Caco-2 (cell line): ENCODE data around the gene MGAT3. TPM values are rescaled to one million over a fixed set of nuclear protein-coding genes. Genes with fewer than 3 reads are reported as not detected.

Source experiments
- BruUV-seq: library from RNA; stranded (reverse); fragments of 400-500 nt; replicated peaks from 2 replicates; lab custom pipeline; 2021; lab: Mats Ljungman, UMichigan
- CTCF ChIA-PET: fragments of 300-600 bp; sonication (Branson Sonifier 250); formaldehyde crosslinking; loops from one replicate; lab custom pipeline; 2022; ENCODE audit warnings: antibody characterized with exemption; lab: Charles Lee
- POLR2A ChIA-PET: fragments of 300-600 bp; sonication (Branson Sonifier 250); formaldehyde crosslinking; loops from one replicate; lab custom pipeline; 2022; ENCODE audit warnings: antibody characterized with exemption; lab: Charles Lee
- DNase-seq, 2 experiments: peaks; one replicate each; pipeline versions ENCODE4 v3.0.0 to v3.0.0-alpha.2; 2020 to 2022
- H3K27me3 ChIP-seq: replicated peaks from 2 replicates; pipeline ENCODE4 v1.6.0; 2011; ENCODE audit warnings: low read length; ENCODE audit not compliant: control insufficient read depth, insufficient read depth
- H3K36me3 ChIP-seq: 2 replicates; pipeline ENCODE4 v1.5.1; 2011; ENCODE audit warnings: low read length; ENCODE audit not compliant: control insufficient read depth, insufficient read depth
- H3K4me1 ChIP-seq: fragments of 250-450 bp; sonication (Bioruptor Pico); 2 replicates; pipeline ENCODE4 v1.5.1; 2020; ENCODE audit warnings: mild to moderate bottlenecking
- H3K4me3 ChIP-seq: 2 replicates; pipeline ENCODE4 v1.5.1; 2011; ENCODE audit warnings: low read depth, mild to moderate bottlenecking, control low read depth, low read length
- H3K9me3 ChIP-seq: fragments of 250-450 bp; sonication (Bioruptor Pico); 2 replicates; pipeline ENCODE4 v1.5.1; 2020; ENCODE audit warnings: mild to moderate bottlenecking, moderate library complexity
- H3K27ac Mint-ChIP-seq: one replicate; pipeline ENCODE4 v1.8.0; 2022; ENCODE audit warnings: mixed read lengths; ENCODE audit not compliant: unreplicated experiment
- H3K27me3 Mint-ChIP-seq: one replicate; pipeline ENCODE4 v1.8.0; 2022; ENCODE audit warnings: mixed read lengths; ENCODE audit not compliant: insufficient read depth, unreplicated experiment
- H3K36me3 Mint-ChIP-seq: one replicate; pipeline ENCODE4 v1.8.0; 2022; ENCODE audit warnings: mild to moderate bottlenecking, mixed read lengths; ENCODE audit not compliant: insufficient read depth, unreplicated experiment
- H3K4me1 Mint-ChIP-seq: one replicate; pipeline ENCODE4 v1.8.0; 2022; ENCODE audit warnings: low read depth, mixed read lengths; ENCODE audit not compliant: unreplicated experiment
- H3K4me3 Mint-ChIP-seq: one replicate; pipeline ENCODE4 v1.8.0; 2022; ENCODE audit warnings: mild to moderate bottlenecking, moderate library complexity, mixed read lengths; ENCODE audit not compliant: unreplicated experiment
- H3K9me3 Mint-ChIP-seq: one replicate; pipeline ENCODE4 v1.8.0; 2022; ENCODE audit warnings: mixed read lengths; ENCODE audit not compliant: unreplicated experiment
- CTCF ChIP-seq, 2 experiments: fragments of 200-600 bp in 1 of 2; IDR thresholded peaks; 1 replicate in 1 of 2; 2 replicates in 1 of 2; pipeline versions ENCODE4 v1.5.1 to v1.8.0; 2011 to 2022; ENCODE audit warnings: antibody characterized with exemption in 1 of 2, control low read depth in 1 of 2, inconsistent platforms in 1 of 2, low read depth in 1 of 2, low read length in 1 of 2, mild to moderate bottlenecking in 1 of 2, moderate library complexity in 1 of 2; ENCODE audit not compliant: insufficient read depth in 1 of 2, severe bottlenecking in 1 of 2, unreplicated experiment in 1 of 2
- intact Hi-C: fragments of 100-400 bp; cut with micrococcal nuclease; formaldehyde crosslinking; loops from one replicate; pipeline ENCODE4 v1.10.0; 2022; ENCODE audit not compliant: unreplicated experiment
- total RNA-seq: library from RNA; stranded (reverse); gene quantifications from 2 replicates; pipeline ENCODE4 v1.2.3, GENCODE V29; 2022

The MGAT3 gene
- total RNA-seq, 1 experiment from 2014 or later: 16.6 TPM

GRCh38 chr22:39475902-39476301 is 19.1 kb downstream of the MGAT3 start:
- Histone ChIP-seq H3K4me3 (no peak overlapping the region), H3K36me3 (no peaks in the 10 kb centered on the region; the same call in none of the 2 replicates), H3K9me3 (no peaks in the 10 kb centered on the region), H3K27me3 (no peaks in the 10 kb centered on the region), H3K4me1 (peaks cover 52% of the 10 kb centered on the region)
- intact Hi-C loops: loop anchor here (2.0 kb wide), 3 partner anchors 15 to 39 kb away; no protein-coding TSS in a partner anchor
- no peak for TF ChIP-seq CTCF (IDR thresholded peaks at IDR 0.05; ENCODE audit: insufficient read depth in 1 of 2, low read depth in 1 of 2, low read length in 1 of 2, severe bottlenecking in 1 of 2, unreplicated experiment in 1 of 2)
- Mint-ChIP-seq H3K4me3 (peak overlapping the region; percentile 92), H3K4me1 (peaks cover 42% of the 10 kb centered on the region), H3K27ac (peak overlapping the region; percentile 98), H3K36me3 (peaks cover 7% of the 10 kb centered on the region), H3K9me3 (no peaks in the 10 kb centered on the region), H3K27me3 (no peaks in the 10 kb centered on the region)
- POLR2A ChIA-PET: interaction anchor here (1.1 kb wide), 1 partner anchor 26 kb away, joined by 3 read pairs; the partner anchor contains the start of gene MIEF1
- no TSS peak for BruUV-seq
- DNase-seq: no peak
- CTCF ChIA-PET: no interaction called here

- Histone ChIP-seq H3K27me3 (no peaks in the 10 kb centered on the region), H3K4me3 (no peak overlapping the region), H3K9me3 (no peaks in the 10 kb centered on the region), H3K4me1 (peaks cover 44% of the 10 kb centered on the region), H3K36me3 (no peaks in the 10 kb centered on the region; the same call in none of the 2 replicates)
- POLR2A ChIA-PET: no interaction called here
- no peak for TF ChIP-seq CTCF (IDR thresholded peaks at IDR 0.05; ENCODE audit: insufficient read depth in 1 of 2, low read depth in 1 of 2, low read length in 1 of 2, severe bottlenecking in 1 of 2, unreplicated experiment in 1 of 2)
- Mint-ChIP-seq H3K9me3 (no peaks in the 10 kb centered on the region), H3K27ac (peak overlapping the region; percentile 98), H3K27me3 (no peaks in the 10 kb centered on the region), H3K4me3 (no peak overlapping the region), H3K4me1 (peaks cover 43% of the 10 kb centered on the region), H3K36me3 (peaks cover 7% of the 10 kb centered on the region)
- no peak for DNase-seq
- BruUV-seq: no TSS peak
- CTCF ChIA-PET: no interaction called here
- intact Hi-C loops: no loop called here
Measured at GRCh38 chr22:39476664-39477063, 19.9 kb downstream of the MGAT3 start.

GRCh38 chr22:39477542-39477941 is 20.7 kb downstream of the MGAT3 start:
- Histone ChIP-seq H3K4me1 (peaks cover 36% of the 10 kb centered on the region), H3K9me3 (no peaks in the 10 kb centered on the region), H3K4me3 (no peak overlapping the region), H3K27me3 (no peaks in the 10 kb centered on the region), H3K36me3 (no peaks in the 10 kb centered on the region; the same call in none of the 2 replicates)
- peaks cover 36% of the 10 kb centered on the region for H3K4me1 Mint-ChIP-seq
- H3K36me3 Mint-ChIP-seq: peaks cover 7% of the 10 kb centered on the region
- no peak overlapping the region for H3K4me3 Mint-ChIP-seq
- ChIA-PET CTCF (interaction anchor here (1.2 kb wide), 1 partner anchor 19 kb away, joined by 3 read pairs; no protein-coding TSS in a partner anchor), POLR2A (no interaction called here)
- no peak for TF ChIP-seq CTCF (IDR thresholded peaks at IDR 0.05; ENCODE audit: insufficient read depth in 1 of 2, low read depth in 1 of 2, low read length in 1 of 2, severe bottlenecking in 1 of 2, unreplicated experiment in 1 of 2)
- no peak for DNase-seq
- H3K27ac Mint-ChIP-seq: no peak overlapping the region
- H3K9me3 Mint-ChIP-seq: no peaks in the 10 kb centered on the region
- intact Hi-C loops: no loop called here
- no TSS peak for BruUV-seq
- H3K27me3 Mint-ChIP-seq: no peaks in the 10 kb centered on the region
